ENCODE results near the gene RPS8.
"Not testable (repeated sequence)": the region's sequence is repeated elsewhere in the genome, so short reads cannot be mapped to it uniquely, and the experiment has no call there.

Gene RPS8

GRCh38 chr1:44783697-44784093 lies 8.4 kb downstream of the RPS8 start:
- no peak for DNase-seq (ENCODE audit: low spot score)

GRCh38 chr1:44784094-44785028 lies 9.0 kb downstream of the RPS8 start:
- DNase-seq (ENCODE audit: low spot score), result no peak

GRCh38 chr1:44785029-44785380 lies 9.7 kb downstream of the RPS8 start:
- no peak for DNase-seq (ENCODE audit: low spot score)

DNA sequence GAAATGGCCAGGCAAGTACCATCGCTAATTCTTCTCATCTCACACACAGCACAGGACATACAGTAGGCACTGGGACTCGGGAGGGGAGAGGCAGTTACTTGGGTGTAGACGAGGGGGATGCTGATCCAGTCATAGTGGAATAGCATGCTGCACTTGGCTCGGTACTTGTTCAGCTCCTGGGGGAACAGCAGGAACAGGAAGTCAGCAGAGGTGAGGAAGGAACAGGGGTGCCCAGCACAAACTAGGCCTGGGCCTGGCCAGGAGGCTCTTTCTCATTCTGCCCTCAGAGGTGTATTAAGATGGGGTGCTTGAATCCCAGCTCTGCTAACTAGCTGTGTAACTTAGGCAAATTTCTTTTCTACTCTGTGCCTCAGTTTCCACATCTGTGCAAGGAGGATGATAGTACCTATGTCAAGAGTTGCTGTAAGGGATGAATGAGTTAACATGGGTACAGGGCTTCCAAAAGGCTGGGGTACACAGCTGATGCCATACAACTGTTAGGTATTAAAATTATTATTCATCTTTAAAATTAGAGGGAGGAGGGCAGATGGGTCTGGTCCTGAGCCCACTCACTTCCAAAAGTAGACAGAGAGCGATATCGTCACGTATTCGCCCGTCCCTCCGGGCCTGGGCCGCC lies 10.3 kb downstream of the RPS8 start:
- DNase-seq (ENCODE audit: low spot score), result no peak

DNA sequence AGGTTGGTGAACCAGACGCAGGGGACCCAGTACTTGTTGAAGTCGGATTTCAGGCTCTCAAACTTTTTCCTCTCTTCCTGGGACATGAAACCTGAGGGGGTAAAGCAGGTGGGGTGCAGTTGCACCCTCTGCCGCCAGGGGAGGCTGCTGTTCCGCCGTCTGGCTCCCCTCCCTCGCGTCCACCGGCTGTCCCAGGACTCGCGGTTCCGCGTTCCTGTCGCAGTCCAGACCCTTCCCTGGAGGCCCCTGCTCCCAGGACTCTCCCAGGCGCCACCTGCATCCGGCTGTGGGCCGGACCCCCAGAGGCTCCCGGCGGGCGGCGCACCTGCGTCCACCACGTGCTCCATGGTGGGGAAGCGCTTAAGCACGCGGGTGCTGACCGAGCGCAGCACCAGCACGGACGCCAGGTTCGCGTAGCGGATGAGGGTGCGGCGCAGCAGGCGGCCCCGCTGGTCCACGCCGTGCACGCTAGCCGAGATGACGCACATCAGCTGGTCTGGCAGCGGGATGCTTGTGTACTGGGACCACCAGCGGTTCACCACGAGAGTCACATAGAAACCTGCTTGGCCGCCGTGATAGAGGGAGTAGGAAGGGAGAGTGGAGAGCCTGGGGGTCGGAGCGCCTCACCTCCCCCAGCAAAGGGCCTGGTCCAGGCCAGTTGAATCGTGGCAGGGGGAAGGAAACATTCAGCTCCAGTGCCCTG lies 10.9 kb downstream of the RPS8 start:
- peak; percentile 68 for DNase-seq (ENCODE audit: low spot score)

DNA sequence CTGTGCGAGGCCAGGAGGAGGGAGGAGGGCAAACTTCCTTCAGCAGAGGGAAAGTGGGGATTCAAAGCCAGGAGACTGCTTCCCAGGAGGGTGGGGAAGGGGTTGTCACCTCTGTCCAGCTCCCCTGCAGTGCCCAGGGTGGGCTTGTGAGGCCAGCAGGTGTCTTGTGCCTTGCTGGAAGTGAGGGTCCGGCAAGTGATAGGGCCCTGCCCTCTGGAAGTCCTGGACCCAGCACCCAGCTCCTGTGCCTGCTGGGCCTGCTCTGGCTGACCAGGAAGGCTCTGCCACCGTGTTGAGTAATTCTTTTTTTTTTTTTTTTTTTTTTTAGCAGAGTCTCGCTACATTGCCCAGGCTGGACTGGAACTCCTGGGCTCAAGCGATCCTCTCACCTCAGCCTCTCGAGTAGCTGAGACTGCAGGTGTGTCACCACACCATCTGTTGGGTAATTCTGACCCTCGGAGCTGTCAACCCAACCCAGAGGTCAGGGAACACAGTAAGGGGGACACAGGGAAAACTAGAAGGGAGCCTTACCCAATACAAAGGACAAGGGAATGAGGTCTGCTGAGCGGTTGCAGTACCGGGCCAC lies 11.6 kb downstream of the RPS8 start:
- no peak for DNase-seq (ENCODE audit: low spot score)

DNA sequence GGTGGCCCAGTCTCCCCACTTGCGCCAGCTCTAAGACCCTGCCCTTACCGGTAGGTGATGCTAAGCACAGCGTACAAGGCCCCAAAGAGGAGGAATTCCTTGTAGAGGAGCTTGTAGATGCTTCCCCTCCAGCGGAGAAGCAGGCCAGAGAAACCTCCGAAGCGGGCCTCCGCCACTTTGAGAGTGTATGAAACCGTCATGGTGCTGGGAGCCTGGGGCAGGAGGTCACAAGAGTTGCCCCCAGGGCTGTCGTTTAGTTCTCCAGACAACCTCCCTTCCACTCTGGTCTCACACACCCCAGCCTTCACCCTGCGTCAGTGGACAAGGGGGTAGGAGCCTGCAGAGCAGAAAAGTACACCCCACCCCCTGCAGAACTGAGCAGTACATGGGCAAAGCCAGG lies 12.2 kb downstream of the RPS8 start:
- DNase-seq (ENCODE audit: low spot score), result no peak

GRCh38 chr1:44788120-44788860 lies 12.9 kb downstream of the RPS8 start, which contains the start of gene BEST4:
BEST4 (minus strand) TSS chr1:44788170; CDS start chr1:44787705, 465 bp downstream.
- no peak for DNase-seq (ENCODE audit: low spot score)

- DNase-seq (ENCODE audit: low spot score), result no peak
Measured at GRCh38 chr1:44790968-44791801, 15.8 kb downstream of the RPS8 start.

DNA sequence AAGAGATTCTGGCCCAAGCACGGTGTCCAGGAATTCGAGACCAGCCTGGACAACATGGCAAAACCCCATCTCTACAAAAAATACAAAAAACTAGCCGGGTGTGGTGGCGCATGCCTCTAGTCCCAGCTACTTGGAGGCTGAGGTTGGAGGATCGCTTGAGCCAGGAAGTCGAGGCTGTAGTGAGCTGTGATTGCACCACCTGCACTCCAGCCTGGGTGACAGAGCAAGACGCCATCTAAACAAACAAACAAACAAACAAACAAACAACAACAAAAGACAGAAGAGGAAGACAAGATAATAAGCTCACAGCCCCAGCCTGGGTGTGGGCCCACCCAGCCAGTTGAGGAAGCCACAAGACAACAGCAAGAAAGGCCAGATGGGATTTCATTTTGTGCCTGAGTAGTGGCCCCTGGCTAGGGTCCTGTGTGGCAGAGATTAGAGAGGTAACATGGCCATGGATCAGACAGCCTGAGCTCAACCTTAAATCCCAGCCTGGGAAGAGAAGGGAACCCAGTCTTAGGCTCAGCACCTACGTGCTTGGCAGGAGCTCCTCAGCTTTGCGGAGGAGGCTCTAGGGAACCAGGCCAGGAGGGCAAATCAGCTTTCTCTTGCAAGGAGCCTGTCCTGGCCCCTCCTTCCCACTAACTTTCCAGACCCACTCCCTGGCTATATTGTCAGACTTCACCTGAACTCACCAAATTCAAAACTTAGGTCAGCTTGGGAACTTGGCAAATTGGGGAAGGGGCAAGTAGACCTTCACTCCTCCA lies 17.6 kb downstream of the RPS8 start:
- no peak for DNase-seq (ENCODE audit: low spot score)

DNA sequence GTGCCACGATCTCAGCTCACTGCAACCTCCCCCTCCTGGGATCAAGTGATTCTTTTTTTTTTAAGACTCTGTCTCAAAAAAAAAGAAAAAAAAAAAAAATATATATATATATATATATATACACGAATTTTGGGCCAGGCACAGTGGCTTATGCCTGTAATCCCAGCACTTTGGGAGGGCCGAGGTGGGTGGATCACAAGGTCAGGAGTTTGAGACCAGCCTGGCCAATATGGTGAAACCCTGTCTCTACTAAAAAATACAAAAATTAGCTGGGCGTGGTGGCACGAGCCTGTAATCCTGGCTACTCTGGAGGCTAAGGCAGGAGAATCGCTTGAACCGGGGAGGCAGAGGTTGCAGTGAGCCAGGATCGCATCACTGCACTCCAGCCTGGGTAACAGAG lies 22.5 kb downstream of the RPS8 start:
- DNase-seq (ENCODE audit: low spot score), result not testable (repeated sequence)

GRCh38 chr1:44798481-44799365 lies 23.4 kb downstream of the RPS8 start:
- no peak for DNase-seq (ENCODE audit: low spot score)

DNA sequence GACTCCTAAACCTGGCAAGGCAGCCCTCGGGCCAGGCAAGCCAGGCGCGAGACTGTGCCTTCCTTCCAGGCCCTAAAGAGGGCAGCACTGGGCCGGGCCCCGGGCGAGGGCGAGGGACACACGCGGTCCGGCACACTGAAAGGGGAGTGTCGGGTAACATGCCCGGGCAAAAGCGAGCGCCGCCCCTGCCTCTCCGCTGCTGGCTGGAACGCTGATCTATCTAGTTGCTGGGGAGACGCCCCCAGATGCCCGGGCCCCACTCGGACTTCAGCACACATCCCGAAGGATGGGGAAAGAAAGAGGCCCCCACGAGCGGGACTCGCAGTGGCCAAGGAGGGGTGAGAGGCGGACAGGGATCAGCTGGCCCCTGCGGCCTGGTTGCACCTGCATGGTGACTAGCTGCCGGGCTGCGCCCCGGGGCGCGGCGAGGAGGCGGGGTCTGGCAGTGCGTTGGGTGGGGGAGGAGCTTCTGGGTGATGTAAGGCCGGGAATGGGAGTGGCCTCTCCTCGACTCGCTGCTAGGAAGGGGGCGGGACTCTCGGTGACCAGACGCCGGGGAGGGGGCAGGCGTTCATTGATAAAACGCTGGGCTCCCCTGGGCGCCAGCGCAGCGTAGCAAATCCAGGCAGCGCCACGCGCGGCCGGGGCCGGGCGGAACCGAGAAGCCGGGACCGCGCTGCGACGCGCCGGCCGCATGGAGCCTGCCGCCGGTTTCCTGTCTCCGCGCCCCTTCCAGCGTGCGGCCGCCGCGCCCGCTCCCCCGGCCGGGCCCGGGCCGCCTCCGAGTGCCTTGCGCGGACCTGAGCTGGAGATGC lies 24.6 kb downstream of the RPS8 start, which contains the start of gene PLK3:
Gene PLK3, plus strand, starts transcription at position 608 of the 815 bp plus-strand sequence. Its CDS starts 87 bp downstream, at position 695.
- peak; percentile 96 for DNase-seq (ENCODE audit: low spot score)

GRCh38 chr1:44801491-44802305 lies 26.4 kb downstream of the RPS8 start:
- no peak for DNase-seq (ENCODE audit: low spot score)

GRCh38 chr1:44802306-44803061 lies 27.1 kb downstream of the RPS8 start:
- DNase-seq (ENCODE audit: low spot score), result no peak

DNA sequence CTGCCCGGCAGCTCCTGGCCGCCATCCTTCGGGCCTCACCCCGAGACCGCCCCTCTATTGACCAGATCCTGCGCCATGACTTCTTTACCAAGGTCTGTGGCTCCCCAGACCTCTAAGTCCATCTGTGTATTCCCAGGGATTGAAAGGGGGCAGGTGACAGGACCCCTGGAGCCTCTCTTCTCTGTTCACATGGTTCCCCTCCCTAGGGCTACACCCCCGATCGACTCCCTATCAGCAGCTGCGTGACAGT lies 27.6 kb downstream of the RPS8 start:
- no peak for DNase-seq (ENCODE audit: low spot score)
